ENCODE results near the gene ATP2B2. TPM values are rescaled to one million over a fixed set of nuclear protein-coding genes. Genes with fewer than 3 reads are reported as not detected.

Gene ATP2B2
- total and polyA plus RNA-seq, 9 of the 15 experiments (the other 6 are each of a cell fraction or from before 2014, with no cell fraction given): 0.06 TPM; not detected in 8

DNA sequence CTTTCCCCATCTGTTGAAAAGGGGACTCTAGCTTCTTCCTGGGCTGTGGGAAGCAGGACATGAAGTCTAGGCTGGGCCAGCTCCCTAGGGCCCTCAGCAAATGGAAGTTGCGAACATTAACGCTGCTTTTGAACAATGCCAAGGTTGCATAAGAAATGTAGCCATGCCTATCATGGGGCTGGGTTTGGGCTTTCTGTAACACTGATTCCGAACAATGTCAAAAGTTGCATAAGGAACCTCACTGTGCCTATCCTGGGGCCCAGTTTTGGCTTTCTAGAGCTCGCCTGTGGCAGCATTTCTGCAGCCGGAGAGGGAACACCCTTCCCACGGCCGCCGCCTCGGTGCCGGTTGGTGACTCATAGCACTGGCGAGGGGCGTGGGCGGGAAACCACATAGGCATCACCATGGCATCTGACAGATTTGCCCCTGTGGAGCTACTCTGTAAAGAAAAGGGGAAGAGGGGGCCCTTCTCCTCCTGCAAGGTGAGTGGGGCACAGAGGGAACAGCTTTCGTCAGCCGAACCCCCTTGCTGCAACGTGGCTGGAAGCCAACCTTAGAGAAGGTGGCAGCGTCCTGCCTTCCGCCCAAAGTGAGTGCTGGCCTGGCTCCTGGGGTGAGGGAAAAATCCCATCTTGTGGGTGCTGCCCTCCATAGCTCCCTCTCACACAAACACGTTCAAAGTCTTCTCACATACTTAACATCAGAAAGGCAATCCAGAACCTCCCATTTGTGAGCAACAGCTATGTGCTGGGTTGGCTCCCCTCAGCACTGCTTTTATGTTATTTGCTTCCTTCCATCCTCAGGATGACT is 46.6 kb upstream of the ATP2B2 start (continued):
- peak; percentile 57; the same call in 1 of the 2 replicates for TF ChIP-seq MYNN (IDR thresholded peaks at IDR 0.05)
- TF ChIP-seq MYNN (CRISPR knock-in tag; IDR thresholded peaks at IDR 0.05): no peak
- no peak for TF ChIP-seq ILK (tag; IDR thresholded peaks at IDR 0.05; ENCODE audit: borderline replicate concordance, low read depth)
- no peak for TF ChIP-seq ZNF124 (CRISPR knock-in tag; IDR thresholded peaks at IDR 0.05)
- TF ChIP-seq ATF1 (CRISPR knock-in tag; IDR thresholded peaks at IDR 0.05): no peak
- no peak for TF ChIP-seq ATF1 (tag; IDR thresholded peaks at IDR 0.05)
- TF ChIP-seq, protein P1, sequence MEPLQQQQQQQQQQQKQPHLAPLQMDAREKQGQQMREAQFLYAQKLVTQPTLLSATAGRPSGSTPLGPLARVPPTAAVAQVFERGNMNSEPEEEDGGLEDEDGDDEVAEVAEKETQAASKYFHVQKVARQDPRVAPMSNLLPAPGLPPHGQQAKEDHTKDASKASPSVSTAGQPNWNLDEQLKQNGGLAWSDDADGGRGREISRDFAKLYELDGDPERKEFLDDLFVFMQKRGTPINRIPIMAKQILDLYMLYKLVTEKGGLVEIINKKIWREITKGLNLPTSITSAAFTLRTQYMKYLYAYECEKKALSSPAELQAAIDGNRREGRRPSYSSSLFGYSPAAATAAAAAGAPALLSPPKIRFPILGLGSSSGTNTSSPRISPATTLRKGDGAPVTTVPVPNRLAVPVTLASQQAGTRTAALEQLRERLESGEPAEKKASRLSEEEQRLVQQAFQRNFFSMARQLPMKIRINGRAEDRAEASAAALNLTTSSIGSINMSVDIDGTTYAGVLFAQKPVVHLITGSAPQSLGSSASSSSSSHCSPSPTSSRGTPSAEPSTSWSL (CRISPR knock-in tag; IDR thresholded peaks at IDR 0.05; ENCODE audit: borderline replicate concordance): no peak
- TF ChIP-seq PRMT5 (CRISPR knock-in tag; IDR thresholded peaks at IDR 0.05): no peak
- peak; percentile 64 for TF ChIP-seq JUND (IDR thresholded peaks at IDR 0.05; ENCODE audit: borderline replicate concordance, low read depth, low read length)
- peak; percentile 55; the same call in 1 of the 3 replicates for TF ChIP-seq JUND (tag; IDR thresholded peaks at IDR 0.05; ENCODE audit: borderline replicate concordance, low read depth, low read length)
- TF ChIP-seq EGR1 (conservative IDR thresholded peaks at IDR 0.05): peak; percentile 79
- TF ChIP-seq SPI1 (IDR thresholded peaks at IDR 0.05; ENCODE audit: borderline replicate concordance, low read depth, low read length): peak; percentile 41; the same call in 1 of the 2 replicates
